Loucy (cell line): ENCODE measurements around the gene SPN.

Experiments
- H2AFZ ChIP-seq: fragments of 200-600 bp; sonication (generic); 2 replicates; pipeline ENCODE4 v1.6.0; 2016; ENCODE audit warnings: antibody characterized with exemption, mild to moderate bottlenecking, low read length, moderate library complexity
- H3F3A ChIP-seq: fragments of 200-600 bp; 2 replicates; pipeline ENCODE4 v1.6.0; 2016; ENCODE audit warnings: antibody characterized with exemption, low read depth, mild to moderate bottlenecking
- H3K27me3 ChIP-seq: fragments of 200-600 bp; sonication (generic); 2 replicates; pipeline ENCODE4 v1.6.1; 2014; ENCODE audit warnings: low read length, mild to moderate bottlenecking; ENCODE audit not compliant: insufficient read depth, poor library complexity, severe bottlenecking
- H3K36me3 ChIP-seq: fragments of 200-600 bp; sonication (generic); 2 replicates; pipeline ENCODE4 v1.6.1; 2016; ENCODE audit warnings: low read length; ENCODE audit not compliant: insufficient read depth
- H3K4me1 ChIP-seq: fragments of 200-600 bp; sonication (generic); 2 replicates; pipeline ENCODE4 v1.5.1; 2014; ENCODE audit warnings: low read length, mild to moderate bottlenecking; ENCODE audit not compliant: insufficient read depth, poor library complexity, severe bottlenecking
- H3K4me2 ChIP-seq: fragments of 200-600 bp; sonication (generic); 2 replicates; pipeline ENCODE4 v1.6.0; 2014; ENCODE audit warnings: antibody characterized with exemption, low read length, low read depth, mild to moderate bottlenecking; ENCODE audit not compliant: poor library complexity, severe bottlenecking
- H3K4me3 ChIP-seq: fragments of 200-600 bp; sonication (generic); 2 replicates; pipeline ENCODE4 v1.5.1; 2014; ENCODE audit warnings: low read length, mild to moderate bottlenecking, mixed read lengths; ENCODE audit not compliant: poor library complexity, severe bottlenecking
- H3K79me2 ChIP-seq: fragments of 200-600 bp; sonication (generic); 2 replicates; pipeline ENCODE4 v1.6.1; 2014; ENCODE audit warnings: low read length; ENCODE audit not compliant: insufficient read depth
- H3K9ac ChIP-seq: fragments of 200-600 bp; sonication (generic); 2 replicates; pipeline ENCODE4 v1.6.0; 2014; ENCODE audit warnings: mild to moderate bottlenecking, low read depth, low read length, moderate library complexity; ENCODE audit not compliant: poor library complexity, severe bottlenecking
- H3K9me2 ChIP-seq: fragments of 200-600 bp; sonication (generic); replicated peaks from 2 replicates; pipeline ENCODE4 v1.6.1; 2016; ENCODE audit warnings: low read depth, low read length, mixed read lengths
- H3K9me3 ChIP-seq: fragments of 200-600 bp; sonication (generic); 2 replicates; pipeline ENCODE4 v1.6.1; 2014; ENCODE audit warnings: mild to moderate bottlenecking, antibody characterized with exemption, low read length, low read depth; ENCODE audit not compliant: insufficient read depth
- H4K20me1 ChIP-seq: fragments of 200-600 bp; sonication (generic); 2 replicates; pipeline ENCODE4 v1.6.0; 2014; ENCODE audit warnings: antibody characterized with exemption, low read length, mild to moderate bottlenecking; ENCODE audit not compliant: insufficient read depth, poor library complexity, severe bottlenecking
- EZH2phosphoT487 ChIP-seq: fragments of 200-600 bp; IDR thresholded peaks from 2 replicates; pipeline ENCODE4 v1.6.1; 2018; ENCODE audit warnings: antibody characterized with exemption, mild to moderate bottlenecking, moderate library complexity, borderline replicate concordance
- TF ChIP-seq, protein P1 (sequence below): fragments of 200-600 bp; sonication (generic); conservative IDR thresholded peaks from 2 replicates; pipeline ENCODE4 v1.5.1; 2014; ENCODE audit warnings: mild to moderate bottlenecking, antibody characterized with exemption, low read length

Gene SPN

GRCh38 chr16:29656688-29657523 lies 6.1 kb upstream of the SPN start:
- no peaks in the 10 kb centered on the region for H3K36me3 ChIP-seq
- H3K4me2 ChIP-seq, result no peak overlapping the region
- H3K79me2 ChIP-seq, result peaks cover 30% of the 10 kb centered on the region
- H4K20me1 ChIP-seq, result no peaks in the 10 kb centered on the region
- peaks cover 26% of the 10 kb centered on the region for H3K4me1 ChIP-seq
- TF ChIP-seq, protein P1, sequence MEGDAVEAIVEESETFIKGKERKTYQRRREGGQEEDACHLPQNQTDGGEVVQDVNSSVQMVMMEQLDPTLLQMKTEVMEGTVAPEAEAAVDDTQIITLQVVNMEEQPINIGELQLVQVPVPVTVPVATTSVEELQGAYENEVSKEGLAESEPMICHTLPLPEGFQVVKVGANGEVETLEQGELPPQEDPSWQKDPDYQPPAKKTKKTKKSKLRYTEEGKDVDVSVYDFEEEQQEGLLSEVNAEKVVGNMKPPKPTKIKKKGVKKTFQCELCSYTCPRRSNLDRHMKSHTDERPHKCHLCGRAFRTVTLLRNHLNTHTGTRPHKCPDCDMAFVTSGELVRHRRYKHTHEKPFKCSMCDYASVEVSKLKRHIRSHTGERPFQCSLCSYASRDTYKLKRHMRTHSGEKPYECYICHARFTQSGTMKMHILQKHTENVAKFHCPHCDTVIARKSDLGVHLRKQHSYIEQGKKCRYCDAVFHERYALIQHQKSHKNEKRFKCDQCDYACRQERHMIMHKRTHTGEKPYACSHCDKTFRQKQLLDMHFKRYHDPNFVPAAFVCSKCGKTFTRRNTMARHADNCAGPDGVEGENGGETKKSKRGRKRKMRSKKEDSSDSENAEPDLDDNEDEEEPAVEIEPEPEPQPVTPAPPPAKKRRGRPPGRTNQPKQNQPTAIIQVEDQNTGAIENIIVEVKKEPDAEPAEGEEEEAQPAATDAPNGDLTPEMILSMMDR, result no peak
- no peak for TF ChIP-seq EZH2phosphoT487
- H3K4me3 ChIP-seq, result no peak overlapping the region
- H3K9me3 ChIP-seq, result no peaks in the 10 kb centered on the region
- H3K9ac ChIP-seq, result no peak overlapping the region
- H3F3A ChIP-seq, result no peaks in the 10 kb centered on the region
- H3K9me2 ChIP-seq, result no peaks in the 10 kb centered on the region
- no peaks in the 10 kb centered on the region for H3K27me3 ChIP-seq
- no peak overlapping the region for H2AFZ ChIP-seq

DNA sequence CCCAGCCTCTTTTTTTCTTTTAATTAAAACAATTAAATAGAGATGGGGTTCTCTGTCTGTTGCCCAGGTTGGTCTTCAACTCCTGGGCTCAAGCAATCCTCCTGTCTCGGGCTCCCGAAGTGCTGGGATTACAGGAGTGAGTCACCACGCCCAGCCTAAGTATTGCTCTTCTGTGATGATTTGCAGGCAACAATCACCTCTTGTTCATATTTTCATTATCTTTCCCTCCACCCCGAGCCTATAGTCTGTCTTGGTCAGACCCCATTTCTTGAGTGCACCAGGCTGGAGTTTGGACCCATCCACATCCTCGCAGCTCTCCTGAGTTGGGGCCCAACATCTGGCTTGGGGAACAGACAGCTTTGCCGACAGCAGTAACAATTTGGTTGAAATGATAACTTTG lies 4.3 kb upstream of the SPN start:
- Histone ChIP-seq H3K4me2 (no peak overlapping the region), H3K36me3 (peaks cover under 1% of the 10 kb centered on the region; the same call in 1 of the 2 replicates), H3K4me3 (no peak overlapping the region), H3F3A (no peaks in the 10 kb centered on the region), H3K9me2 (no peaks in the 10 kb centered on the region), H3K4me1 (peaks cover 33% of the 10 kb centered on the region), H3K79me2 (peaks cover 47% of the 10 kb centered on the region), H4K20me1 (peaks cover 2% of the 10 kb centered on the region), H3K9ac (no peak overlapping the region), H2AFZ (no peak overlapping the region), H3K9me3 (no peaks in the 10 kb centered on the region), H3K27me3 (peaks cover 2% of the 10 kb centered on the region)
- no peak for TF ChIP-seq EZH2phosphoT487
- TF ChIP-seq, protein P1, result no peak

DNA sequence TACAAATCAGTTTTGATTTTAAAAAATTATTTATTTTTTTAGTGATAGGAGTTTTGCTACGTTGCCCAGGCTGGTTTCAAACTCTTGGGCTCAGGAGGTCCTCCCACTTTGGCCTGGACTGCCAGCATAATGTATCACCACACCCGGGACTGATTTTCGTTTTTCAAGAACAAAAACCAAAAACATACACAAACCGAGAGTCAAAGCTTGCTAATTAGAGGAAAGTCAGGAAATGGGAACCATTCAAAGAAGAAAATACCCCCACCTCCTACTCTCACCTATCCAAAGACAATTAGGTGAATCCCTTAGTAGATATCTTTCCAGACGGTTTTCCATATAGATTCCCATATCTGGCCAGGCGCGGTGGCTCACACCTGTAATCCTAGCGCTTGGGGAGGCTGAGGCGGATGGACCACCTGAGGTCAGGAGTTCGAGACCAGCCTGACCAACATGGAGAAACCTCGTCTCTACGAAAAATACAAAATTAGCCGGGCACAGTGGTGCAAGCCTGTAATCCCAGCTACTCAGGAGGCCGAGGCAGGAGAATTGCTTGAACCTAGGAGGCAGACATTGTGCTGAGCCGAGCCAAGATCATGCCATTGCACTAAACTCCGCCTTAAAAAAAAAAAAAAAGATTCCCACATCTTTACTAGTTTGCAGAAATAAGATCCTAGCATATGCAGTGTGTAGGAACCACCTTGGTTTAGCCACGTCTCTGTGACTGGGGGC lies 883 bp upstream of the SPN start:
- no peak overlapping the region for H2AFZ ChIP-seq
- H3K4me2 ChIP-seq, result peak overlapping the region; percentile 100
- H3K36me3 ChIP-seq, result peaks cover 27% of the 10 kb centered on the region
- H3K4me1 ChIP-seq, result peaks cover 42% of the 10 kb centered on the region
- H3K9me3 ChIP-seq, result no peaks in the 10 kb centered on the region
- peaks cover 35% of the 10 kb centered on the region for H4K20me1 ChIP-seq
- H3K4me3 ChIP-seq, result peak overlapping the region; percentile 91
- peak overlapping the region; percentile 99 for H3K9ac ChIP-seq
- H3F3A ChIP-seq, result no peaks in the 10 kb centered on the region
- H3K9me2 ChIP-seq, result no peaks in the 10 kb centered on the region
- H3K79me2 ChIP-seq, result peaks cover 81% of the 10 kb centered on the region
- TF ChIP-seq, protein P1, result no peak
- TF ChIP-seq EZH2phosphoT487, result no peak
- peaks cover 14% of the 10 kb centered on the region for H3K27me3 ChIP-seq
